ENCODE measurements around the gene PRR5L. TPM values are rescaled to one million over a fixed set of nuclear protein-coding genes. Genes with fewer than 3 reads are reported as not detected.
A peak's percentile ranks its signal among the peaks of the same experiment; 100 is the strongest.

PRR5L gene
- total RNA-seq, 2 donors from 2014 or later = 10.0 to 10.6 TPM

- peaks cover 15% of the 10 kb centered on the region for H3K27me3 Mint-ChIP-seq
- H3K27ac Mint-ChIP-seq = no peak overlapping the region
- H3K4me1 Mint-ChIP-seq = peaks cover 15% of the 10 kb centered on the region
- ATAC-seq (replicated peaks) = no peak
- no peaks in the 10 kb centered on the region for H3K36me3 Mint-ChIP-seq (ENCODE audit: low read depth)
- H3K9me3 Mint-ChIP-seq = no peaks in the 10 kb centered on the region
- no peak overlapping the region for H3K4me3 Mint-ChIP-seq
These were observed 68.7 kb downstream of the PRR5L start for GRCh38 chr11:36364551-36365325.

- Mint-ChIP-seq H3K4me3 (no peak overlapping the region), H3K36me3 (ENCODE audit: low read depth) (no peaks in the 10 kb centered on the region), H3K27ac (no peak overlapping the region), H3K4me1 (peaks cover 6% of the 10 kb centered on the region), H3K27me3 (peaks cover 19% of the 10 kb centered on the region), H3K9me3 (no peaks in the 10 kb centered on the region)
- no peak for ATAC-seq (replicated peaks)
These were observed 69.8 kb downstream of the PRR5L start for GRCh38 chr11:36365907-36366306.

- Mint-ChIP-seq H3K4me3 (no peak overlapping the region), H3K27ac (no peak overlapping the region), H3K4me1 (peaks cover under 1% of the 10 kb centered on the region), H3K9me3 (no peaks in the 10 kb centered on the region), H3K27me3 (peaks cover 24% of the 10 kb centered on the region), H3K36me3 (ENCODE audit: low read depth) (no peaks in the 10 kb centered on the region)
- ATAC-seq (replicated peaks) = no peak
These were observed 72.0 kb downstream of the PRR5L start for GRCh38 chr11:36367806-36368680.

GRCh38 chr11:36371181-36371580 lies 75.1 kb downstream of the PRR5L start:
- Mint-ChIP-seq H3K27ac (no peak overlapping the region), H3K4me1 (no peaks in the 10 kb centered on the region), H3K9me3 (no peaks in the 10 kb centered on the region), H3K4me3 (no peak overlapping the region), H3K36me3 (ENCODE audit: low read depth) (no peaks in the 10 kb centered on the region), H3K27me3 (peaks cover 28% of the 10 kb centered on the region)
- no peak for ATAC-seq (replicated peaks)

- Mint-ChIP-seq H3K36me3 (ENCODE audit: low read depth) (peaks cover 2% of the 10 kb centered on the region), H3K4me3 (no peak overlapping the region), H3K9me3 (no peaks in the 10 kb centered on the region), H3K27me3 (peaks cover 30% of the 10 kb centered on the region), H3K4me1 (no peaks in the 10 kb centered on the region), H3K27ac (no peak overlapping the region)
- ATAC-seq (replicated peaks) = no peak
These were observed 75.5 kb downstream of the PRR5L start for GRCh38 chr11:36371590-36371989.

- Mint-ChIP-seq H3K36me3 (ENCODE audit: low read depth) (peaks cover 5% of the 10 kb centered on the region), H3K27ac (no peak overlapping the region), H3K4me1 (no peaks in the 10 kb centered on the region), H3K27me3 (peaks cover 30% of the 10 kb centered on the region), H3K9me3 (no peaks in the 10 kb centered on the region), H3K4me3 (no peak overlapping the region)
- no peak for ATAC-seq (replicated peaks)
These were observed 76.1 kb downstream of the PRR5L start for GRCh38 chr11:36372101-36372771.

- Mint-ChIP-seq H3K4me1 (peaks cover 6% of the 10 kb centered on the region), H3K27me3 (peaks cover 29% of the 10 kb centered on the region), H3K9me3 (no peaks in the 10 kb centered on the region), H3K27ac (no peak overlapping the region), H3K36me3 (ENCODE audit: low read depth) (peaks cover 5% of the 10 kb centered on the region), H3K4me3 (no peak overlapping the region)
- ATAC-seq (replicated peaks) = no peak
These were observed 77.2 kb downstream of the PRR5L start for GRCh38 chr11:36373016-36374010.

GRCh38 chr11:36374726-36375125 lies 78.6 kb downstream of the PRR5L start:
- peaks cover 14% of the 10 kb centered on the region for H3K36me3 Mint-ChIP-seq (ENCODE audit: low read depth)
- no peak overlapping the region for H3K27ac Mint-ChIP-seq
- no peak for ATAC-seq (replicated peaks)
- no peak overlapping the region for H3K4me3 Mint-ChIP-seq
- H3K4me1 Mint-ChIP-seq = peaks cover 7% of the 10 kb centered on the region
- H3K27me3 Mint-ChIP-seq = peaks cover 34% of the 10 kb centered on the region
- no peaks in the 10 kb centered on the region for H3K9me3 Mint-ChIP-seq

GRCh38 chr11:36375353-36376008 lies 79.4 kb downstream of the PRR5L start:
- no peak overlapping the region for H3K27ac Mint-ChIP-seq
- no peak for ATAC-seq (replicated peaks)

GRCh38 chr11:36376009-36376887 lies 80.2 kb downstream of the PRR5L start:
- no peaks in the 10 kb centered on the region for H3K9me3 Mint-ChIP-seq
- peaks cover 11% of the 10 kb centered on the region for H3K4me1 Mint-ChIP-seq
- ATAC-seq (replicated peaks) = no peak
- H3K36me3 Mint-ChIP-seq (ENCODE audit: low read depth) = peaks cover 26% of the 10 kb centered on the region
- H3K4me3 Mint-ChIP-seq = peak overlapping the region; percentile 79
- peaks cover 32% of the 10 kb centered on the region for H3K27me3 Mint-ChIP-seq
- peak overlapping the region; percentile 28 for H3K27ac Mint-ChIP-seq

More at GRCh38 chr11:36375353-36376008, 79.4 kb downstream of the PRR5L start:
- H3K4me1 Mint-ChIP-seq = peaks cover 7% of the 10 kb centered on the region
- H3K27me3 Mint-ChIP-seq = peaks cover 30% of the 10 kb centered on the region
- peak overlapping the region; percentile 79 for H3K4me3 Mint-ChIP-seq
- H3K36me3 Mint-ChIP-seq (ENCODE audit: low read depth) = peaks cover 21% of the 10 kb centered on the region
- no peaks in the 10 kb centered on the region for H3K9me3 Mint-ChIP-seq

GRCh38 chr11:36376888-36377758 lies 81.0 kb downstream of the PRR5L start:
- Mint-ChIP-seq H3K27me3 (peaks cover 32% of the 10 kb centered on the region), H3K4me1 (peaks cover 11% of the 10 kb centered on the region), H3K4me3 (peak overlapping the region; percentile 79), H3K36me3 (ENCODE audit: low read depth) (peaks cover 27% of the 10 kb centered on the region), H3K9me3 (no peaks in the 10 kb centered on the region), H3K27ac (peak overlapping the region; percentile 36)
- peak; percentile 86 for ATAC-seq (replicated peaks)
